HG03558 (cell line): ENCODE measurements around the gene CUX1.

Experiments
- ATAC-seq: cut with Tn5 transposase; IDR thresholded peaks from one replicate; pipeline ENCODE4 v1.9.1; 2021; ENCODE audit warnings: moderate number of reproducible peaks; ENCODE audit not compliant: unreplicated experiment; ENCODE audit errors: extremely low read depth

The CUX1 gene

DNA sequence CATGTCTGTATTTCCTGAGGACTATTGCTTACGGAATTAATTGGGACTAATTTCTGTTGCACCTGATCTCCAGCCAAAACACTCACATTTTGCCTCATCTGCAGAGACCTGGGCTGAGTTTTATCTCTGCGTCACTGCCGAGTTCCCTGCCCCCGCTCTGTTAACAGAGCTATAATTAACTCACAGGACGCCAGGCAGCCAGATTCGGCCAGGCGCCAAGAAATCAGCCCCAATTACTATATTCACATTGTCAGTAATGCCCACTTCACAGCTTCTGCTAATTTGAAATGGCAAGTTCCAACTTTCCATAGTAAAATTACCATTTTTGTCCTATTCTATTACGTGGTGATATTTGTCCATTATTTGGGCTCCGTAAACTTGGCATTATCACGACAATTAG, 130.5 kb downstream of the CUX1 start:
- no peak for ATAC-seq

DNA sequence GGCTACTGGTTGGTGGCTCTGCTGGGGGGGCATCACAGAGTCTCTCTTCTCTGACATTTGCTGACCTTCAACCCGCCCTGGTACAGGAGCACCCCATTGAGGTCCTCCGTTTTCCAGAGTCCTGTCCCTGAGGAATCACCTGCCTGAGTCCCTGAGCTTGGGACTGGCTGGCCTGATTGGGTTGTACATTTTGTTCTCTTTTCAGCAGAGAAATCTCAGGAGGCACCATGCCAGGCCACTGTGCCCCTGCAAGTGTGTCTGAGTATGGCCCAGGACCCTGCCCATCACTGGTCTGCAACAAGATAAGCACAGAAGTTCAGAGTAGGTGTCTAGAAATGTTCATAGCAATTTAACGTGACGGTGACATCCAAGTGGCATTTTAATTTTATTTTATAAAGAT, 131.2 kb downstream of the CUX1 start:
- ATAC-seq: no peak

DNA sequence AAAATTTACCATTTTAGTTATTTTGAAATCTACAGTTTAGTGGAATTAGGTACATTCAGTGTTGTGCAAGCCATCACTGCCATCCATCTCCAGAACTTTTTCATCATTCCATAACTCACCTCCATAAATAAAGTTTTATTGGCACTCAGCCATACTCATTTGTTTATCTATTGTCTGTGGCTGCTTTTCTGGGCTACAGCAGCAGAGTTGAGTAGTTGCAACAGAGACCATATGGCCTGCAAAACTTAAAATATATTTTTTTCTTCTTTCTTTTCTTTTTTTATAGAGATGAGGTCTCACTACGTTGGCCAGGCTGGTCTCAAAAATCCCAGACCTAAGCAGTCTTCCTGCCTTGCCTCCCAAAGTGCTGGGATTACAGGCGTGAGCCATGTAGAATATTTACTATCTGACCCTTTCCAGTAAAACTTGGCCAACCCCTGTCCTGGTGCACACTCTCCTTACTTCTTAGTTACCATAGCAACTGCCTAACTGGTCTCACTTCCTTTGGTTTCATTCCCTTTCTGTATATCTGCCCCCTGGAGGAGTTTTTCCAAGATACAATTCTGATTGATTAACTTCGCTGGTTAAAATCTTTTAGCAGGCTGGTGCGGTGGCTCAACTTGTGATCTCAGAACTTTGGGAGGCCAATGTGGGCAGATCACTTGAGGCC, 133.2 kb downstream of the CUX1 start:
- ATAC-seq: no peak

DNA sequence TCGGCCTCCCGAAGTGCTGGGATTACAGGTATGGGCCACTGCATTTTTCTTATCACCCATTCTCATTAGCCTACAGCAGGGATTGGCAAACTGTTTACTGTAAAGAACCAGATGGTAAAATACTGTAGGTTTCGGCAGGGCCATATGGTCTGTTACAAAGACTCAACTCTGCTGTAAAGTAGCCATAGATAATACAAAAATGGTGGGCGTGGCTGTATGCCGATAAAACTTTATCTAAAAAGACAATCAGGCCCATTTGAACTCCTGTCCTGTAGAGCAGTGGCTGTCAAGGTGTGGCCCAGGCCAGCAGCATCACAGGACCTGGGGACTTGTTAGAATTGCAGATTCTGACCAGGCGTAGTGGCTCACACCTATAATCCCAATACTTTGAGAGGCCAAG, 134.3 kb downstream of the CUX1 start:
- no peak for ATAC-seq

DNA sequence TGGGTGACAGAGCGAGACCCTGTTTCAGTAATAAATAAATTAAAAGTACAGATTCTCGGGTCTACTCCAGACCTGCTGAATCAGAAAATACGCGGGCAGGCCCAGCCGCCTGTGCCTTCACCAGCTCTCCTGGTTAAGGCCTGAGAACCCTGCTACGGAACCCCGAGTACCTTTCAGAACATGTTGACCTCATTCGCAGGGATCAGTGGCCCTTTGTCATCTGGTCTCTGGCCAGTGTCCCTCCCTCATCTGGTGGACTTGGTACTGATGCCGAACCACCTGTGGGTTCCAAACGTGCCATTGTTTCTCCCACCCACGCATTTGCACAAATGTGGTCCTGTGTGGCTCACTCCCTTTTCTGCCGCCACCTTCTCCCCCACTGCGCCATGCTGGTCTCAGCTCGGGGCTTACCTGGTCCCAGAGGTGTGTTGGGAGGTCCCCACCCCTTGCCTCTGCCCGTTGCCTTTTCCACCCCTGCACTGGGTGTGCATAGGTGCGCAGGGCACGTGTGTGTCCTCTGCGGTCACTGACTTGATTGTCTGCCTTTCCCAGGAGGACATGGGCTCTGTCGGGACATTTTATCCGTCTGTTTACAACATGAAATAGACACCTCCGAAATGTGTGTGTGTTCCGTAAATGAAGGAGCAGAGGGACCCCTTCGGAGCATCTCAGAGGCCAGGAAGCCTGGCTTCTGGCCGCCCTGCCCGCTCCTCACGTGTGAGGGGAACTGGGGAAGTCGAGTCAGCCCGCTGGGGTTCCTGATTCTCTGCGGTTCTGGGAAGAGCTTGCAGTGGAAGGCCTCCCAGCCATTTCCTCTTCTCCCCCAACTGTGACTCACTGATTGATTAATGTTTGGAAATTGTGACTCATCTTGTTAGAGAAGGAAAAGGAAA, 135.2 kb downstream of the CUX1 start:
- no peak for ATAC-seq

DNA sequence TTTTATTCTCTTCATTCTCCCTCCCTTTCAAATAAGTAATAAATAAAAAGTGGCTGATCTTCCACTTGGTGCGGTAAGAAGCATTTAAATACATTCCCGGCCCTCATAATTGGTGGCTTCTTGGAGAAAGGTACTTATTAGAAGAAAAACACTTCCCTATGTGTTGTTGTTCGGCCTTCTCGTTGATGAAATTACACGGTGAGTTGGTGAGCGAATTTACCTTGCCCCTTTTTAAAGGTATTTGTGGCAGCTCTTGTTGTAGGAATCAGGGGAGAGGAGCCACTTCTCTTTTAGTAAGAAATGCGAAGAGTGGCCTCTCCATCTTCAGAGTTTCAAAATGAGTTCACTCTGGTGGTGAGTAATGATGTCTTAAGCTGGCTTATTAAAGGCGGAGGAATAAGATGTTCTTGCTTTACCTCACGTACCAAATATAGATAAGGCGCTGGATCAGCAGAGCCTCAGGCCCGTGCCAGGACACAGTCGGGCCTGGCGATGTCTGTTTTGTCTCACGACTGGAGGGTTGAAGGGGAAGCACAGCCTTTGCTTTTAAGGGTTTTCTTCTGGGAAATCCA, 135.9 kb downstream of the CUX1 start:
- ATAC-seq: no peak

- no peak for ATAC-seq
Observed at GRCh38 chr7:101954499-101954898, 137.1 kb downstream of the CUX1 start.

GRCh38 chr7:101956130-101956529, 138.7 kb downstream of the CUX1 start:
- no peak for ATAC-seq

GRCh38 chr7:101957744-101958525, 140.5 kb downstream of the CUX1 start:
- no peak for ATAC-seq

DNA sequence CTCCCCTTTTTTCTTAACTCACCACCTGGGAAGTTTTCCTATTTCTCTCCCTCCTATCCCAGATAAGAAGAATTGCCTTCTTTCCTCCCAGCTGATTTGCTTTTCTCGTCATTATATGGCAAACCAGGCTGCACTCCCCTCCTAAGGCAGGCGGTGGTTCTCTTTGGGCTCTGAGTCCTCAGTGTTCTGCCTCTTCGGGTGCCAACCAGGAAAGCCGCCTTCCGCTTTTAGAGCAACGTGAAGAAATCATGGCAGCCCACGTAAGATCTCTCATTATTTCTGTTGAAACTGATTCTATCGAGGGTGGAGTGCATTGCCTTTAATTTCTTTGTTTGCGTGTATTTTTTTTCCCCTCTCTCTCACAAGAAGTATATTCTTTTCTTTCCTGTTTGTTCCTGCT, 141.9 kb downstream of the CUX1 start:
- ATAC-seq: no peak

- no peak for ATAC-seq
Observed at GRCh38 chr7:101959829-101960228, 142.4 kb downstream of the CUX1 start.

GRCh38 chr7:101960323-101960722, 142.9 kb downstream of the CUX1 start:
- no peak for ATAC-seq

GRCh38 chr7:101960985-101961708, 143.7 kb downstream of the CUX1 start:
- no peak for ATAC-seq

DNA sequence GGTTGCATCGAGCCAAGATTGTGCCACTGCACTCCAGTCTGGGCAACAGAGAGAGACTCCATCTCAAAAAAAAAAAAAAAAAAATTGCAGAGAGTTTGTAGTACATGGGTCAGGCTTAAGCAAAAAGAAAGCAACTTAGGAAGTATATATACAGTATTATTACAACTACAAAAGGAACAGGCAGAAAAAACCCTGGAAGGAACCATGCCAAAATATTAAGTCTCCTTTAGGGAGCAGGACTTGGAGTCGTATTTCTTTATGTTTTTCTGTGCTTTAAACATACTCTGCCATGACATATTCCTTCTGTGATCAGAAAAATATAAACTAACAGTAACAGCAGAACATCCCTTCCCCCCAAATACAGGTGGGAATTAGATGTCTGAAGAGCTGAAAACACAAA, 144.4 kb downstream of the CUX1 start:
- ATAC-seq: no peak

DNA sequence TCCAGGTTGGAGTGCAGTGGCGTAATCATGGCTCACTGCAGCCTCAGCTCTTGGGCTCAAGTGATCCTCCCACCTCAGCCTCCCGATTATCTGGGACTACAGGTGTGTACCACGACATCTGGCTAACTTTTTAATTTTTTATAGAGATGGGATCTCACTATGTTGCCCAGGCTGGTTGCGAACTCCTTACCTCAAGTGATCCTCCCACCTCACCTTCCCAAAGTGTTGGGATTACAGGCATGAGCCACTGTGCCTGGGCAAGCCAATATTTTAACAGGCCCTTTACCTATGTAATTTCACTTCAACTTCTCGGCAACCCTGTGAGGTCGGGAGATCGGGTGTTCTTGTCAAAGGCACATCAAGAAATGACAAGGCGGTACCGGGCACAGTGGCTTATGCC, 146.3 kb downstream of the CUX1 start:
- no peak for ATAC-seq

- ATAC-seq: no peak
Observed at GRCh38 chr7:101964680-101965452, 147.4 kb downstream of the CUX1 start.

DNA sequence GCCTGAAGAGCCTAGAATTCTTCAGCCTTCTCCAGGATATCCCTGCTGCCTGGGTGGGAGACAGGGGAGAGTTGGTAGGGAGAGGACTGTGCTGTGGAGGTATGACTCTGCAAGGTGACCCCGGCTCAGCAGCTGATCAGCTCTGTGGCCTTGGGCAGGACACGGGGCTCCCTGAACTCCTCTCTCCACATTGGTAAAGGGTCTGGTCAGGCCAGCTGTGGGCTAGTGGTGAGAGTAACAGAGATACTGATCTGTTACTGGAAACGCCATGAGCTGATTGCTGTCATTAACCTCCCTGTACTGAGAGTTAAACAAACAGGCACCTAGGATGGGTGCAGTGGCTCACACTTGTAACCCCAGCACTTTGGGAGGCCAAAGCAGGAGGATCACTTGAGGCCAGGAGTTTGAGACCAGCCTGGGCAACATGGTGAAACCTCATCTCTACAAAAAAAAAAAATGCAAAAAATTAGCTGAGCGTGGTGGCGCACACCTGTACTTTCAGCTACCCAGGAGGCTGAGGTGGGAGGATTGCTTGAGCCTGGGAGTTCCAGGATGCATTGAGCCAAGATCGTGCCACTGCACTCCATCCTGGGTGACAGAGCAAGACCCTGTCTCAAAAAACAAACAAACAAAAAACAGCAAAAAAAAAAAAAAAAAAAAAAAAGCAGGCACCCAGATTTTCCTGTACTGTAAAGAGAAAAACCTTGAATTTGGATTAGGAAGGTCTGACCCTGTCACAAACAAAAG, 151.5 kb downstream of the CUX1 start:
- no peak for ATAC-seq

GRCh38 chr7:101969997-101970585, 152.7 kb downstream of the CUX1 start:
- no peak for ATAC-seq
